ENCODE data around the gene TRMT10B. TPM values are rescaled to one million over a fixed set of nuclear protein-coding genes. Genes with fewer than 3 reads are reported as not detected.

The TRMT10B gene
- total RNA-seq, 3 donors from 2014 or later, result 7.2 to 14.8 (median 10.4) TPM

DNA sequence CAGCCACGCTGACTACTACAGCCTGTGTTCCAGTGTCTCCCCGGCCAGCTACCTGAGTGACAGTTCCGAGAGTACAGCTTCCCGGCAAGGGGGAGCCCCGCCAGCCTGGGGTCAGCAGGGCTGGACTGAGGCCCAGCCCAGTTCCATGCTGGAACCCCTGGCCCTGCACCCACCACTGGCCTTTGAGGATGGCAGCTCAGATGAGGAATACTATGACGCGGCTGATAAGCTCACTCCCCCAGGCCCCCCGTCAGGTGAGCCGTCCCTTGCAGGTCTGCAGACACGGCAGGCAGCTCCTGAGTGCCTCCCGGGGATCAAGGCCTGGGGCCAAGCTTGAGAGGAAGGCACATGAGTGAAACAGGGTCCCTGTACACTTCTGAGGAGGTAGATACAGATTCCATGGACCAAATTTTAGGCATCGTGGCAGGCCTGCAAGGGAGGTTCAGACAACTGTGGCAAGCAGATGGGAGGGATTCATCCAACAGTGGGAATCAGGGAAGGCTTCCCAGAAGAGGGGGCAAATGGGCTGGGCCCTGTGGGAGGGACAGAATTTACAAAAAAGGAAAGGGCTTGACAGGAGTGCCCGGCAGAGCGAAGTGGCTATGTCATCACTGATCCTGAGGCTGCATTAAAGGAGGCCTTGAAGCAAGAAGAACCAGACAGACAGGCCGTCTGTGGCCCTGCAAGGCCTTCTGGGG is 12.8 kb upstream of the TRMT10B start:
- no peak for DNase-seq
- ATAC-seq, result no peak
- intact Hi-C loops (cut with DNase I, micrococcal nuclease), result no loop called here
- Histone ChIP-seq H3K4me3 (no peak overlapping the region), H3K36me3 (ENCODE audit: low read depth) (no peaks in the 10 kb centered on the region), H3K4me1 (ENCODE audit: low read depth) (no peaks in the 10 kb centered on the region), H3K9me3 (no peaks in the 10 kb centered on the region)
- TF ChIP-seq, protein P1, sequence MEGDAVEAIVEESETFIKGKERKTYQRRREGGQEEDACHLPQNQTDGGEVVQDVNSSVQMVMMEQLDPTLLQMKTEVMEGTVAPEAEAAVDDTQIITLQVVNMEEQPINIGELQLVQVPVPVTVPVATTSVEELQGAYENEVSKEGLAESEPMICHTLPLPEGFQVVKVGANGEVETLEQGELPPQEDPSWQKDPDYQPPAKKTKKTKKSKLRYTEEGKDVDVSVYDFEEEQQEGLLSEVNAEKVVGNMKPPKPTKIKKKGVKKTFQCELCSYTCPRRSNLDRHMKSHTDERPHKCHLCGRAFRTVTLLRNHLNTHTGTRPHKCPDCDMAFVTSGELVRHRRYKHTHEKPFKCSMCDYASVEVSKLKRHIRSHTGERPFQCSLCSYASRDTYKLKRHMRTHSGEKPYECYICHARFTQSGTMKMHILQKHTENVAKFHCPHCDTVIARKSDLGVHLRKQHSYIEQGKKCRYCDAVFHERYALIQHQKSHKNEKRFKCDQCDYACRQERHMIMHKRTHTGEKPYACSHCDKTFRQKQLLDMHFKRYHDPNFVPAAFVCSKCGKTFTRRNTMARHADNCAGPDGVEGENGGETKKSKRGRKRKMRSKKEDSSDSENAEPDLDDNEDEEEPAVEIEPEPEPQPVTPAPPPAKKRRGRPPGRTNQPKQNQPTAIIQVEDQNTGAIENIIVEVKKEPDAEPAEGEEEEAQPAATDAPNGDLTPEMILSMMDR (IDR thresholded peaks at IDR 0.05), result no peak

DNA sequence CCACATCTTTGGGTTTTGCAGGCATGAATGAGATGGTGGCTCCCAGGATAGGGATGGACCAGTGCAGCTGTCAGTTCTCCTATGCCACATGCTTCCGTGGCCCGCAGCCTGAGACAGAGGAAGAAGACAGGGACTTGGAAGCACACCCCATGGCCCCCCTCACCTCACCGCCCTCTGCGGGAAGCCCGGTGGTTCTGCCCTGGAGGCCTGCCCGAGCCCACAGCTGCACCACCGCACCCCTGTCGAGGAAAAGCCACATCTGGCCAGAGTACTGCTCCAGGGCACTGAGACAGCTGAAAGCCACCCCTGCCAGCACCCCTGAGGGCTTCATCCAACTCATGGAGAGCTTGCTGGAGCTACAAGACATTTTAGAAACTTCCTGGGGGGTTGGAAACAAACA is 7.6 kb upstream of the TRMT10B start:
- Histone ChIP-seq H3K4me3 (no peak overlapping the region), H3K4me1 (ENCODE audit: low read depth) (no peaks in the 10 kb centered on the region), H3K36me3 (ENCODE audit: low read depth) (no peaks in the 10 kb centered on the region), H3K9me3 (no peaks in the 10 kb centered on the region)
- no peak for ATAC-seq
- intact Hi-C loops (cut with DNase I, micrococcal nuclease), result no loop called here
- TF ChIP-seq, protein P1 (IDR thresholded peaks at IDR 0.05), result no peak
- no peak for DNase-seq

DNA sequence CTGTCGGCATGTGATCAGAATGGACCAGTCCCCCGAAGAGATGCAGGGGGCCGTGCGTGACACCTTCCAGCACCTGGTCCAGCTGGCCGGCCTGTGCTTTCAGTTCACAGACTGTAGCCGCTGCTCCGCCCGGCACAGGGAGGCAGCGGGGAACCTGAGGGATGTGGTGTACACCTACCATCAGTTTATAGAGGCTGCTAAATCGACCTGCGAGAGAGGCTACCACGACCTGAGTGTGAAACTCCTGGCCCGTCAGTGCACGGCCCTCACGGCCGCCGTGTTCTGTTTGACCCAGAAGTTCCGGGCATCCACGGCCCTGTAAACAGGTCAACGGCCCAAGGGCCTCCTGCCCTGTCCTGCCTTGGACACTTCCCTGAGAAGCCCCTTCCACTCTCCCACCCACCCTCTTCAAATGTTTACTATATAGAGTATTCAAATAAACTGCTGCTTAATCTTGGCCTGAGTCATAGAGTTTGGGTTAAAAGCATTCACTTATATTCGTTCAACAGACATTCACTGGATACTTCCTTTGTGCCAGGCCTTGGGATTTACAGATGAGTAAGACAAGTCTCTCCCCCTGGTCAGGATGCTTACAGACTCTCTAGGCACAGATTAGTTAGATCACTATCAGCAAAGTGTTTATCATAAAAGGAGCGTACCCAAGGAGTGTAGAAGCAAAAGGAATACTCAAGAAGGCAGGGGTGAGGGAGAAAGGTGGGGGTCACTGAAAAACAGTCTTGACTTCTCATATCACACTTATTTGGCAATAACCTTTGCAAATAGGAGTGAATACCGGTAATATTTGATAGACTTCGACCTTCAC is 6.9 kb upstream of the TRMT10B start:
- intact Hi-C loops (cut with DNase I, micrococcal nuclease), result no loop called here
- no peak for ATAC-seq
- TF ChIP-seq, protein P1 (IDR thresholded peaks at IDR 0.05), result no peak

DNA sequence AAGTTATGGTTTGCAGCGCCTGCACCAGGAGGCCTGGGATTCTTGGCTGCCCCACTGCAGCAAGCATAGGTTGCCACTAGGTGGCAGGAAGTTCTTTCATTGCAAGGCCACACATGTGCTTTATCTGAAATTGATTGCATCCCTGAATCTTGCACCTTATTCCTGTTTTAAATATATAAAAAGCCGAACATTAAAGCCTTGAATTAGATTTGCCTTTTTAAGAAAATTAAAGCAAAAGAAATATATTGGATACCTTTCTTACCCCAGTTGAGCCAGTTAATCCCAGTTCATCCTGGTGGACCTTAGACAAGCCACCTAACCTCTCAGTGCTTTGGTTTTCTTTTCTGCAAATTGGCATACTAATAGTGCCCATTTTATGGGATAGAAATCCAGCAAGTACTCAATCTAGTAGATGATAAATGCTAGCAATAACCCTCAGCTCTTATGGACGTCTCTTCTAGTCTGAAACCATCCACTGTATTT is 6.3 kb upstream of the TRMT10B start:
- Histone ChIP-seq H3K36me3 (ENCODE audit: low read depth) (no peaks in the 10 kb centered on the region), H3K9me3 (no peaks in the 10 kb centered on the region), H3K4me3 (no peak overlapping the region), H3K4me1 (ENCODE audit: low read depth) (no peaks in the 10 kb centered on the region)
- ATAC-seq (peak; percentile 89), DNase-seq (peak in 2 of 3 donors; percentile 65 to 77)
- TF ChIP-seq, protein P1 (IDR thresholded peaks at IDR 0.05), result peak; percentile 69
- intact Hi-C loops (cut with DNase I, micrococcal nuclease), result no loop called here

More for the DNA sequence above, 6.9 kb upstream of the TRMT10B start:
- Histone ChIP-seq H3K36me3 (ENCODE audit: low read depth) (no peaks in the 10 kb centered on the region), H3K4me3 (no peak overlapping the region), H3K9me3 (no peaks in the 10 kb centered on the region), H3K4me1 (ENCODE audit: low read depth) (no peaks in the 10 kb centered on the region)
- DNase-seq, result no peak

DNA sequence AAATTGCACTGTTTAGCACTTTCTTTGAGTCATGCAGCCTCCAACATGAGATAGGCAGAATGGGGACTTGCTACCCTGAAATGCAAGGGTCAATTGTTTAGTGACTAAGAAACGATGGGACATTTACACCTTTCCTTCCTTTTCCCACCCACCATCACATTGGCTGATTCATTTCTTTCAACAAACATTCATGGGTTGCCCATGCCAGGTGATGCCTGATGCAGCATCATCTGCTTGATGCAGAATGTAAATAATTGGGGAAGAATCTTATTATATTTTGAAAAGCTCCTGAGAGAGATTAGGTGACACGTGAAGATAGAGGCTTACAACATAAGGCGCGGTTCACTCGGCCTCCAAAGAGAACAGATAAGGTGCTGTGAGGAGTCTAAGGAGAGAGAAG is 4.5 kb upstream of the TRMT10B start:
- Histone ChIP-seq H3K36me3 (ENCODE audit: low read depth) (no peaks in the 10 kb centered on the region), H3K9me3 (no peaks in the 10 kb centered on the region), H3K4me3 (no peak overlapping the region), H3K4me1 (ENCODE audit: low read depth) (peaks cover under 1% of the 10 kb centered on the region)
- no peak for ATAC-seq
- TF ChIP-seq, protein P1 (IDR thresholded peaks at IDR 0.05), result no peak
- intact Hi-C loops (cut with DNase I, micrococcal nuclease), result no loop called here
- no peak for DNase-seq
